GM03348 (cell line): Measurements from ENCODE around the gene FNDC5.
A peak's percentile ranks its signal among the peaks of the same experiment; 100 is the strongest.

ENCODE experiments used
- DNase-seq: peaks from one replicate; pipeline ENCODE4 v3.0.0; 2012; ENCODE audit warnings: low spot score

Gene FNDC5

GRCh38 chr1:32864375-32865019, 6.2 kb downstream of the FNDC5 start:
- DNase-seq, result no peak

GRCh38 chr1:32863881-32864245, 6.8 kb downstream of the FNDC5 start:
- no peak for DNase-seq

- DNase-seq, result no peak
Observed at GRCh38 chr1:32863218-32863880, 7.4 kb downstream of the FNDC5 start.

- DNase-seq, result peak; percentile 48
Observed at GRCh38 chr1:32861904-32862695, 8.6 kb downstream of the FNDC5 start.

- DNase-seq, result no peak
Observed at GRCh38 chr1:32860566-32860965, 10.1 kb downstream of the FNDC5 start.

GRCh38 chr1:32859915-32860314, 10.8 kb downstream of the FNDC5 start:
- DNase-seq, result no peak

- no peak for DNase-seq
Observed at GRCh38 chr1:32858791-32859190, 11.9 kb downstream of the FNDC5 start.

GRCh38 chr1:32858136-32858535, 12.6 kb downstream of the FNDC5 start:
- DNase-seq, result no peak

GRCh38 chr1:32855861-32856617, 14.7 kb downstream of the FNDC5 start:
- DNase-seq, result no peak

GRCh38 chr1:32848354-32849063, 22.2 kb downstream of the FNDC5 start:
- DNase-seq, result no peak

GRCh38 chr1:32831878-32832277, 38.8 kb downstream of the FNDC5 start:
- DNase-seq, result no peak

- no peak for DNase-seq
Observed at GRCh38 chr1:32830092-32830852, 40.4 kb downstream of the FNDC5 start.

GRCh38 chr1:32828341-32828740, 42.4 kb downstream of the FNDC5 start:
- no peak for DNase-seq

GRCh38 chr1:32825181-32825580, 45.5 kb downstream of the FNDC5 start:
- no peak for DNase-seq

- no peak for DNase-seq
Observed at GRCh38 chr1:32818804-32819541, 51.7 kb downstream of the FNDC5 start.

- peak; percentile 80 for DNase-seq
Observed at GRCh38 chr1:32817815-32818786, 52.6 kb downstream of the FNDC5 start.

GRCh38 chr1:32817159-32817814, 53.4 kb downstream of the FNDC5 start, which contains the start of the genes S100PBP and YARS1:
Gene S100PBP (plus strand): TSS chr1:32817653. CDS start chr1:32826100, 8,447 bp downstream.
Gene YARS1 (minus strand): TSS chr1:32817358. CDS start chr1:32817244, 114 bp downstream.
- peak; percentile 99 for DNase-seq

- DNase-seq, result peak; percentile 50
Observed at GRCh38 chr1:32816676-32817158, 54.0 kb downstream of the FNDC5 start.
